HFFc6 (cell line): ENCODE data around the gene PDGFB. TPM values are rescaled to one million over a fixed set of nuclear protein-coding genes. Genes with fewer than 3 reads are reported as not detected.

ENCODE experiments used
- DNase-seq: peaks from one replicate; pipeline ENCODE4 v3.0.0-alpha.2; 2018
- H3K27ac Mint-ChIP-seq: 2 replicates; pipeline ENCODE4 v1.8.0; 2020; ENCODE audit warnings: mild to moderate bottlenecking, mixed read lengths
- H3K27me3 Mint-ChIP-seq: 2 replicates; pipeline ENCODE4 v1.8.0; 2021; ENCODE audit warnings: mild to moderate bottlenecking, moderate library complexity, mixed read lengths; ENCODE audit not compliant: insufficient read depth
- H3K36me3 Mint-ChIP-seq: 2 replicates; pipeline ENCODE4 v1.8.0; 2021; ENCODE audit warnings: low read depth, mixed read lengths
- H3K4me1 Mint-ChIP-seq: 2 replicates; pipeline ENCODE4 v1.8.0; 2020; ENCODE audit warnings: low read depth, mixed read lengths
- H3K4me3 Mint-ChIP-seq: 2 replicates; pipeline ENCODE4 v1.8.0; 2020; ENCODE audit warnings: mild to moderate bottlenecking, moderate library complexity, mixed read lengths
- H3K9me3 Mint-ChIP-seq: 2 replicates; pipeline ENCODE4 v1.8.0; 2020; ENCODE audit warnings: mild to moderate bottlenecking, mixed read lengths
- total RNA-seq, 6 experiments: library from RNA; stranded (reverse); fragmentation: NEBNext Ultra II Directional; extraction: Animal tissue kit (Norgen Biotek cat#: 25700); gene quantifications; 2 replicates in 1 of 6; 3 replicates in 5 of 6; pipeline ENCODE4 v1.2.3, GENCODE V29; 2021
- TF ChIP-seq, protein P1 (sequence below): fragments of 200-600 bp; sonication (generic); IDR thresholded peaks from 2 replicates; pipeline ENCODE4 v1.5.0; 2021; ENCODE audit warnings: antibody characterized with exemption, mild to moderate bottlenecking

The PDGFB gene
- total RNA-seq, 6 experiments from 2014 or later, result not detected

DNA sequence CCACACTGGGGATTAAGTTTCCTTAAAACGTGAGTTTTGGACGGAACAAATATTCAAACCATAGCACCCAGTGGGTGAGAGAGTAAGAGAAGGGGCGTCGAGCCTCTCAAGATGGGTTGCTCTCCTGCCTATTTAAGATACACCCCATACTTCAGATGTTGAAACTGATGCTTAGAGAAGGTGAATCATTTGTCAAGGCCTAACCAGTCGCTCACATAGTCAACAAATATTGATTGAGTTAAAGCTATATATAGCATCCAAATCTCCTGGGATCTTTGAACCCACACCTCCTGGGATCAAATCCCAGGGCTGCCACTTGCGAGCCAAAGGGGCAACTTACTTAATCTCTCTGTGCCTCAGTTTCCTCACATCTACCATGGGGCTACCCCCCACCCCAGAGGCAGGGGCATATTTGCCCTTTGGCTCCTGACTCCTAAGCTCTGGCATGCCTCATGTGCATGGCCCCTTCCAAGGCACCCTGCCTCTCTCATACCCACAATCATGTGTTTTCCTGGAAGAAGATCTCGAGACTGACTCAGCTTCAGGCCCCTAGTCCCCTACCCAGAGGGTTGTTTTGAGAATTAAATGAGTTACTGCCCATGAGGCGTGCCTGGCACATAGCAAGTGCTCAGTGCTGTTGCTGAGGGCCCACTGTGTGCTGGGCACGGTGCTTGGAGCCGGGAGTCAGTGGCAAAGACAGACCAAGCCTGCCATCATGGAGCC lies 19.0 kb upstream of the PDGFB start:
- peaks cover 2% of the 10 kb centered on the region for H3K27me3 Mint-ChIP-seq
- peaks cover 18% of the 10 kb centered on the region for H3K4me1 Mint-ChIP-seq
- H3K9me3 Mint-ChIP-seq, result peaks cover 21% of the 10 kb centered on the region
- peaks cover 19% of the 10 kb centered on the region for H3K36me3 Mint-ChIP-seq
- H3K27ac Mint-ChIP-seq, result no peak overlapping the region
- no peak for DNase-seq
- H3K4me3 Mint-ChIP-seq, result no peak overlapping the region
- TF ChIP-seq, protein P1, sequence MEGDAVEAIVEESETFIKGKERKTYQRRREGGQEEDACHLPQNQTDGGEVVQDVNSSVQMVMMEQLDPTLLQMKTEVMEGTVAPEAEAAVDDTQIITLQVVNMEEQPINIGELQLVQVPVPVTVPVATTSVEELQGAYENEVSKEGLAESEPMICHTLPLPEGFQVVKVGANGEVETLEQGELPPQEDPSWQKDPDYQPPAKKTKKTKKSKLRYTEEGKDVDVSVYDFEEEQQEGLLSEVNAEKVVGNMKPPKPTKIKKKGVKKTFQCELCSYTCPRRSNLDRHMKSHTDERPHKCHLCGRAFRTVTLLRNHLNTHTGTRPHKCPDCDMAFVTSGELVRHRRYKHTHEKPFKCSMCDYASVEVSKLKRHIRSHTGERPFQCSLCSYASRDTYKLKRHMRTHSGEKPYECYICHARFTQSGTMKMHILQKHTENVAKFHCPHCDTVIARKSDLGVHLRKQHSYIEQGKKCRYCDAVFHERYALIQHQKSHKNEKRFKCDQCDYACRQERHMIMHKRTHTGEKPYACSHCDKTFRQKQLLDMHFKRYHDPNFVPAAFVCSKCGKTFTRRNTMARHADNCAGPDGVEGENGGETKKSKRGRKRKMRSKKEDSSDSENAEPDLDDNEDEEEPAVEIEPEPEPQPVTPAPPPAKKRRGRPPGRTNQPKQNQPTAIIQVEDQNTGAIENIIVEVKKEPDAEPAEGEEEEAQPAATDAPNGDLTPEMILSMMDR, result no peak

DNA sequence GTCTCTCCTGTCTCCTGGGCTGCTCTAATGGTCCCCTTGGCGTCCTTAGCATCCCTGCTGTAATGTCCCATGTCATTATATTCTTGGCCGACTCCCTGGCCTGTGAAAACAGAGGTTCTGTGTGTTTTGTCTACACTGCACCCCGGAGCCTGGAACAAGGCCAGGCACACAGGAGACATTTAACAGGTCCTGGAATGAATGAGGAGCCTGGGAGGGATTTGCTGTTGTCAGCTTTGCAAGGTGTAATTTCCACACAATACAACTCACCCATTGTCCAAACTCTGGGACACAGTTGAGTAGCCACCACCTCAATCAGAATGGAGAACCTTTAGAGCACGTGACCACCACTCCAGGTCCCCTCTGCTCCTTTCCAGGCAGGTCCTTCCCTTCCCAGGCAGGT lies 14.9 kb upstream of the PDGFB start:
- TF ChIP-seq, protein P1, result no peak
- Mint-ChIP-seq H3K4me3 (no peak overlapping the region), H3K27ac (no peak overlapping the region), H3K9me3 (peaks cover 21% of the 10 kb centered on the region), H3K4me1 (peaks cover 13% of the 10 kb centered on the region), H3K36me3 (peaks cover 19% of the 10 kb centered on the region), H3K27me3 (peaks cover 2% of the 10 kb centered on the region; the same call in 1 of the 2 replicates)
- DNase-seq, result no peak

DNA sequence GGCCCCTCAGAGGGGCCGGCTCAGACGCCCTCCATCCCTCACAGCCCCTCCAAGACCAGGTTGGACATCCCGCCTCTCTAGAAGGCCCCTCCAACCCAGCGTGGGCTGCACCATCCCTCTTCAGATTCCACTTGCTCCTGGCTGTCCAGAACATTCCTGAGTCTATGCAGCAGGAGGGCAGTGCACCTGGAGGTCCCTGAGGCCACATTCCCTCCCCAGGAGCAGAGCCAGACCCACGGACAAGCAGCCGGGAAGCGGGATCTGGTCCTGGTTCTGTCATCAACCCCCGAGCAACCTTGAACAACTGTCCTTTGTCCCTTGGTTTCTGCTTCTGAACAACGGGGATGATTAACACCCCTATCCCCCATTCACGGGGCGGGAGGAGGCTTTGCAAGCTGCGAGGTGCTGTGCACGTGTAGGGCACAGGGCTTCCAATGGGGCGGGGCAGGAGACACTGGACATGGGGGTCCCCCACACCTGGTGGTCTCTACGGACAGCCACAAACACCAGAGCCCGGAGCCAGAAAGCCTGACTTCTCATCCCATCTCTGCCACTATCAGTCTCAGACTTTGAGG lies 13.2 kb upstream of the PDGFB start:
- peaks cover 2% of the 10 kb centered on the region; the same call in 1 of the 2 replicates for H3K27me3 Mint-ChIP-seq
- TF ChIP-seq, protein P1, result no peak
- H3K36me3 Mint-ChIP-seq, result peaks cover 19% of the 10 kb centered on the region
- DNase-seq, result no peak
- H3K4me1 Mint-ChIP-seq, result peaks cover 25% of the 10 kb centered on the region
- H3K9me3 Mint-ChIP-seq, result peaks cover 21% of the 10 kb centered on the region
- H3K4me3 Mint-ChIP-seq, result no peak overlapping the region
- no peak overlapping the region for H3K27ac Mint-ChIP-seq

DNA sequence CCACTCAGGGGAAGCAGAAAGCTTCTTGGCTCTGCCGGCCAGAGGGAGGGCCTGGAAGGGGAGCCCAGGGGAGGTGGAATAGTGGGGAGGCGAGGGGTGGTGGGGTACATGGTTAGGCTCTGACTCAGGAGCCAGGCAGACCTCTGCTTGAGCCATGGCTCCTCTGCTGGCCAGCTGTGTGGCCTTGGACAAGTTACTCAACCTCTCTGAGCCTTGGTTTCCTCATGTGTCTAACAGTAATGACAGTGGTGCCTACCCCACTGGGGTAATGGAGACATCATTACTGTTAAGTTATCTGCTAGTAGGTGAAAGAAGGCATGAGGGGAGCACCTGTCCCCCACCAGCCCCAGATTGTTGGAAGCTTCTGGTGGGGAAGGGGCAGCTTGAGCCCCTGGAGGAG lies 12.2 kb upstream of the PDGFB start:
- H3K27me3 Mint-ChIP-seq, result no peaks in the 10 kb centered on the region
- no peak overlapping the region for H3K4me3 Mint-ChIP-seq
- no peak overlapping the region for H3K27ac Mint-ChIP-seq
- no peak for DNase-seq
- peaks cover 17% of the 10 kb centered on the region for H3K9me3 Mint-ChIP-seq
- H3K4me1 Mint-ChIP-seq, result peaks cover 35% of the 10 kb centered on the region
- peaks cover 15% of the 10 kb centered on the region for H3K36me3 Mint-ChIP-seq
- TF ChIP-seq, protein P1, result no peak

DNA sequence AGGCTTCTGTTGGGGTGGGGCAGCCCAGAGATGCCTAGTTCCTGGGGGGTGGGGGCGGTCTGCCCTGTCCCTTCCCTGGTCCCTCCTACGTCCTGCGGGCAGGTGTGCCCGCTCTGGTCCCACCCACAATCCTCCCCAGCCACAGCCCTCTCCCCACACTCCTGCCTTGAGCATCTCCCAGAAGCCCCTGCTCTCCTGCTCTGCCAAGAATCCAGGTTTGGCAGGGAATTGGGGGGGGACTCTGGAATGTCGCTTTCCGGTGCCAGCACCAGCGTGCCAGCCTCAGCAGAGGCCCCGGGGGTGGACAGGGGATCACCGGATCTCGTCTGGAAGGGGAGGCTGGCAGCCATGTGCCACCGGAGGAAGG lies 11.4 kb upstream of the PDGFB start:
- Mint-ChIP-seq H3K4me3 (no peak overlapping the region), H3K27me3 (no peaks in the 10 kb centered on the region), H3K36me3 (peaks cover 7% of the 10 kb centered on the region), H3K4me1 (peaks cover 39% of the 10 kb centered on the region), H3K27ac (no peak overlapping the region), H3K9me3 (peaks cover 9% of the 10 kb centered on the region)
- no peak for DNase-seq
- TF ChIP-seq, protein P1, result no peak
